Panc1 (cell line): ENCODE results near the gene TIMM44.

ENCODE experiments used
- POLR2AphosphoS5 ChIP-seq: IDR thresholded peaks from 2 replicates; pipeline ENCODE4 v1.6.1; 2012; ENCODE audit warnings: mild to moderate bottlenecking, low read depth, low read length, moderate library complexity
- TCF7L2 ChIP-seq: IDR thresholded peaks from 2 replicates; pipeline ENCODE4 v1.6.1; 2011; ENCODE audit warnings: mild to moderate bottlenecking, low read depth, low read length, inconsistent platforms
- TF ChIP-seq, protein P1 (sequence below): fragments of 450-650 bp; IDR thresholded peaks from 2 replicates; pipeline ENCODE4 v1.5.1; 2017; ENCODE audit warnings: mild to moderate bottlenecking
- TF ChIP-seq, protein P2 (sequence below), 2 experiments: IDR thresholded peaks; 2 replicates each; pipeline ENCODE4 v1.6.1; 2011 to 2012; ENCODE audit warnings: low read depth in 2 of 2, control low read depth in 1 of 2, low read length in 1 of 2, mild to moderate bottlenecking in 1 of 2, moderate library complexity in 1 of 2; ENCODE audit not compliant: insufficient read depth in 1 of 2

DNA sequence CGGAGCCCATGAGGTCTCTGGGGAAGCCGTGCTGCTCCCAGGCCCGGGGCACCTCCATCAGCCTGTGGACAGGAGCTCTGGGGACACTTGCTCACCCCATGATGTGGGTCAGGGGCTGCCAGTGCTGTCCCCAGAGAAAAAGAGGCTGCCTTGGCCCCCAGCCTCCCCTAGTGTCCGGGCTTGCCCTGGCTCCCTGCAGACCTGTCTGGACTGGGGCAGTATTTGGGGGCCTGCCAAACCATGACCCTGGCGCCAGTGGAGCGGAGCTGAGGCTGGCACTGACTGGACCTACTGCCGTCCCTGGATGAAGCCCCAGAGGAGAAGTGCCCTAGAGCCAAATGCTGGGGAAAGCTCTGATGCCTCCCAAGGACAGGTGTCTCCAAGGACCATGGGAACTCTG is 31.6 kb upstream of the TIMM44 start:
- TF ChIP-seq, protein P1, sequence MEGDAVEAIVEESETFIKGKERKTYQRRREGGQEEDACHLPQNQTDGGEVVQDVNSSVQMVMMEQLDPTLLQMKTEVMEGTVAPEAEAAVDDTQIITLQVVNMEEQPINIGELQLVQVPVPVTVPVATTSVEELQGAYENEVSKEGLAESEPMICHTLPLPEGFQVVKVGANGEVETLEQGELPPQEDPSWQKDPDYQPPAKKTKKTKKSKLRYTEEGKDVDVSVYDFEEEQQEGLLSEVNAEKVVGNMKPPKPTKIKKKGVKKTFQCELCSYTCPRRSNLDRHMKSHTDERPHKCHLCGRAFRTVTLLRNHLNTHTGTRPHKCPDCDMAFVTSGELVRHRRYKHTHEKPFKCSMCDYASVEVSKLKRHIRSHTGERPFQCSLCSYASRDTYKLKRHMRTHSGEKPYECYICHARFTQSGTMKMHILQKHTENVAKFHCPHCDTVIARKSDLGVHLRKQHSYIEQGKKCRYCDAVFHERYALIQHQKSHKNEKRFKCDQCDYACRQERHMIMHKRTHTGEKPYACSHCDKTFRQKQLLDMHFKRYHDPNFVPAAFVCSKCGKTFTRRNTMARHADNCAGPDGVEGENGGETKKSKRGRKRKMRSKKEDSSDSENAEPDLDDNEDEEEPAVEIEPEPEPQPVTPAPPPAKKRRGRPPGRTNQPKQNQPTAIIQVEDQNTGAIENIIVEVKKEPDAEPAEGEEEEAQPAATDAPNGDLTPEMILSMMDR: no peak
- TF ChIP-seq POLR2AphosphoS5: no peak
- TF ChIP-seq, protein P2, sequence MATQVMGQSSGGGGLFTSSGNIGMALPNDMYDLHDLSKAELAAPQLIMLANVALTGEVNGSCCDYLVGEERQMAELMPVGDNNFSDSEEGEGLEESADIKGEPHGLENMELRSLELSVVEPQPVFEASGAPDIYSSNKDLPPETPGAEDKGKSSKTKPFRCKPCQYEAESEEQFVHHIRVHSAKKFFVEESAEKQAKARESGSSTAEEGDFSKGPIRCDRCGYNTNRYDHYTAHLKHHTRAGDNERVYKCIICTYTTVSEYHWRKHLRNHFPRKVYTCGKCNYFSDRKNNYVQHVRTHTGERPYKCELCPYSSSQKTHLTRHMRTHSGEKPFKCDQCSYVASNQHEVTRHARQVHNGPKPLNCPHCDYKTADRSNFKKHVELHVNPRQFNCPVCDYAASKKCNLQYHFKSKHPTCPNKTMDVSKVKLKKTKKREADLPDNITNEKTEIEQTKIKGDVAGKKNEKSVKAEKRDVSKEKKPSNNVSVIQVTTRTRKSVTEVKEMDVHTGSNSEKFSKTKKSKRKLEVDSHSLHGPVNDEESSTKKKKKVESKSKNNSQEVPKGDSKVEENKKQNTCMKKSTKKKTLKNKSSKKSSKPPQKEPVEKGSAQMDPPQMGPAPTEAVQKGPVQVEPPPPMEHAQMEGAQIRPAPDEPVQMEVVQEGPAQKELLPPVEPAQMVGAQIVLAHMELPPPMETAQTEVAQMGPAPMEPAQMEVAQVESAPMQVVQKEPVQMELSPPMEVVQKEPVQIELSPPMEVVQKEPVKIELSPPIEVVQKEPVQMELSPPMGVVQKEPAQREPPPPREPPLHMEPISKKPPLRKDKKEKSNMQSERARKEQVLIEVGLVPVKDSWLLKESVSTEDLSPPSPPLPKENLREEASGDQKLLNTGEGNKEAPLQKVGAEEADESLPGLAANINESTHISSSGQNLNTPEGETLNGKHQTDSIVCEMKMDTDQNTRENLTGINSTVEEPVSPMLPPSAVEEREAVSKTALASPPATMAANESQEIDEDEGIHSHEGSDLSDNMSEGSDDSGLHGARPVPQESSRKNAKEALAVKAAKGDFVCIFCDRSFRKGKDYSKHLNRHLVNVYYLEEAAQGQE (IDR thresholded peaks at IDR 0.05; ENCODE audit: insufficient read depth in 1 of 2, low read depth in 2 of 2, low read length in 1 of 2): no peak
- TF ChIP-seq TCF7L2: no peak
